B cell (primary cell): Measurements from ENCODE around the gene NOD2. TPM values are rescaled to one million over a fixed set of nuclear protein-coding genes. Genes with fewer than 3 reads are reported as not detected.

Experiments used
- ATAC-seq: fragments of 200-7000 bp; cut with Tn5 transposase; one replicate; pipeline ENCODE4 v1.10.0; 2021; ENCODE audit warnings: low read depth, mild to moderate bottlenecking, moderate number of reproducible peaks, moderate library complexity
- CTCF ChIA-PET: fragments of 350-600 bp; sonication (Branson Sonifier 250); formaldehyde crosslinking; loops from one replicate; lab custom pipeline; 2021; ENCODE audit warnings: antibody characterized with exemption, inconsistent platforms; lab: Charles Lee
- POLR2A ChIA-PET: fragments of 350-600 bp; sonication (Branson Sonifier 250); formaldehyde crosslinking; loops from one replicate; lab custom pipeline; 2021; ENCODE audit warnings: antibody characterized with exemption; lab: Charles Lee
- DNase-seq: peaks from one replicate; pipeline ENCODE4 v3.0.0; 2013
- H2AFZ ChIP-seq: 2 replicates; pipeline ENCODE4 v1.6.1; 2012; ENCODE audit warnings: mild to moderate bottlenecking, low read depth, low read length; ENCODE audit not compliant: insufficient read depth, poor library complexity, severe bottlenecking
- H3K27ac ChIP-seq, 2 donors: 1 replicate in 1 of 2; 2 replicates in 1 of 2; pipeline ENCODE4 v1.5.1; 2012 to 2013; ENCODE audit warnings: low read length in 2 of 2, mild to moderate bottlenecking in 2 of 2, moderate library complexity in 1 of 2
- H3K27me3 ChIP-seq, 4 experiments: fragments of 200-600 bp in 1 of 4; sonication (generic) in 1 of 4; replicated peaks in 1 of 4; 1 replicate in 2 of 4; 2 replicates in 2 of 4; pipeline versions ENCODE4 v1.6.1 to v1.7.0; 2013 to 2016; ENCODE audit warnings: low read length in 3 of 4, mild to moderate bottlenecking in 2 of 4, mixed read lengths in 1 of 4, moderate library complexity in 1 of 4; ENCODE audit not compliant: insufficient read depth in 4 of 4, control insufficient read depth in 3 of 4; ENCODE audit errors: control extremely low read depth in 1 of 4
- H3K36me3 ChIP-seq, 2 experiments: replicated peaks in 1 of 2; 1 replicate in 1 of 2; 2 replicates in 1 of 2; pipeline versions ENCODE4 v1.6.1 to v1.7.1; 2013; ENCODE audit warnings: low read length in 1 of 2; ENCODE audit not compliant: insufficient read depth in 2 of 2, control insufficient read depth in 1 of 2; ENCODE audit errors: control extremely low read depth in 1 of 2, extremely low read depth in 1 of 2
- H3K4me1 ChIP-seq, 2 donors: fragments of 200-600 bp in 1 of 2; sonication (generic) in 1 of 2; 1 replicate in 1 of 2; 2 replicates in 1 of 2; pipeline versions ENCODE4 v1.5.1 to v1.6.1; 2013 to 2017; ENCODE audit warnings: low read length in 2 of 2; ENCODE audit not compliant: control insufficient read depth in 2 of 2, insufficient read depth in 2 of 2
- H3K4me2 ChIP-seq: replicated peaks from 2 replicates; pipeline ENCODE3; 2012; ENCODE audit warnings: mild to moderate bottlenecking, low read depth, low read length; ENCODE audit not compliant: poor library complexity, severe bottlenecking
- H3K4me3 ChIP-seq, 5 experiments: fragments of 200-600 bp in 1 of 5; sonication (generic) in 1 of 5; 1 replicate in 3 of 5; 2 replicates in 2 of 5; pipeline versions ENCODE4 v1.5.1 to v1.7.0; 2011 to 2016; ENCODE audit warnings: low read length in 4 of 5, mild to moderate bottlenecking in 4 of 5, low read depth in 2 of 5, control low read depth in 1 of 5, moderate library complexity in 1 of 5; ENCODE audit not compliant: insufficient read depth in 1 of 5; ENCODE audit errors: control extremely low read depth in 1 of 5, extremely low read depth in 1 of 5
- H3K79me2 ChIP-seq: fragments of 200-600 bp; sonication (generic); one replicate; pipeline ENCODE4 v1.6.0; 2016; ENCODE audit warnings: low read length; ENCODE audit not compliant: control insufficient read depth, insufficient read depth
- H3K9ac ChIP-seq: fragments of 200-600 bp; sonication (generic); 2 replicates; pipeline ENCODE4 v1.6.1; 2017; ENCODE audit warnings: mild to moderate bottlenecking, low read length, moderate library complexity
- H3K9me3 ChIP-seq, 3 donors: one replicate each; pipeline versions ENCODE4 v1.6.1 to v1.7.1; 2013; ENCODE audit warnings: low read length in 2 of 3; ENCODE audit not compliant: control insufficient read depth in 2 of 3, insufficient read depth in 1 of 3; ENCODE audit errors: control extremely low read depth in 1 of 3
- H4K20me1 ChIP-seq: 2 replicates; pipeline ENCODE4 v1.6.0; 2012; ENCODE audit warnings: mild to moderate bottlenecking, low read length; ENCODE audit not compliant: insufficient read depth, control insufficient read depth, poor library complexity, severe bottlenecking
- H3K27ac Mint-ChIP-seq: one replicate; pipeline ENCODE4 v1.8.0; 2021; ENCODE audit warnings: mixed read lengths
- H3K27me3 Mint-ChIP-seq: one replicate; pipeline ENCODE4 v1.8.0; 2021; ENCODE audit warnings: mixed read lengths
- H3K4me1 Mint-ChIP-seq: one replicate; pipeline ENCODE4 v1.8.0; 2021; ENCODE audit warnings: mixed read lengths
- H3K4me3 Mint-ChIP-seq: one replicate; pipeline ENCODE4 v1.8.0; 2021; ENCODE audit warnings: mixed read lengths
- H3K9me3 Mint-ChIP-seq: one replicate; pipeline ENCODE4 v1.8.0; 2022; ENCODE audit warnings: mixed read lengths; ENCODE audit not compliant: insufficient read depth
- EZH2 ChIP-seq: IDR thresholded peaks from 2 replicates; pipeline ENCODE4 v1.6.1; 2012; ENCODE audit warnings: borderline replicate concordance, low read depth, mild to moderate bottlenecking, moderate library complexity, low read length; ENCODE audit not compliant: insufficient read depth, poor library complexity, severe bottlenecking
- WGBS: methylation state at CpG from one replicate; pipeline ENCODE4 v1.1.5; 2013; ENCODE audit warnings: missing lambda C conversion rate; ENCODE audit not compliant: insufficient coverage; 5-methylcytosine and 5-hydroxymethylcytosine counted together
- intact Hi-C: fragments of 100-400 bp; cut with micrococcal nuclease; formaldehyde crosslinking; loops from one replicate; pipeline ENCODE4 v1.10.0; 2022
- polyA plus RNA-seq: library from polyadenylated mRNA; depleted of rRNA; stranded (reverse); fragments of >200 nt; gene quantifications from 2 replicates; pipeline ENCODE4 v1.2.3, GENCODE V29; 2012
- total RNA-seq, 2 donors: library from RNA; stranded (reverse); fragments of 120-200 nt in 1 of 2; gene quantifications; 1 replicate in 1 of 2; 2 replicates in 1 of 2; pipeline versions ENCODE4 v1.2.3 to v1.2.4, GENCODE V29; 2013 to 2022
- TF ChIP-seq, protein P1 (sequence below): fragments of 200-600 bp; IDR thresholded peaks from one replicate; pipeline ENCODE4 v1.8.0; 2022; ENCODE audit warnings: antibody characterized with exemption, mild to moderate bottlenecking

NOD2 gene
- total and polyA plus RNA-seq, 2 donors (not counting 1 experiment from before 2014, with no cell fraction given): 1.2 to 1.8 TPM

DNA sequence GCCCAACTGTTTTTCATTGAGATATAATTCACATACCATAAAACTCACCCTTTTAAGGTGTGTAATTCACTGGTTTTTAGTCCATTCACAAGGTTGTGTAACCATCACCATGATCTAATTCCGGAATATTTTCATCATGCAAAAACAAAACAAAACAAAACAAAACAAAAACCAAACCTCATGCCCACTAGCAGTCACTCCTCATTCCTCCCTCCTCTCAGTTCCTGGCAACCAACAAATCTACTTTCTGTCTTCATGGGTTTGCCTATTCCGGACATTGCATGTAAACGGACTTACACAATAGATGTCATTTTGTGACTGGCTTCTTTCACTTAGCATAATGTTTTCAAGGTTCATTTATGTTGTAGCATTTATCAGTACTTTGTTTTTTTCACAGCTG is 4.5 kb upstream of the NOD2 start:
- no peak overlapping the region for H3K9ac ChIP-seq
- H3K4me3 ChIP-seq: no peak overlapping the region
- ChIA-PET POLR2A (no interaction called here), CTCF (no interaction called here)
- TF ChIP-seq, protein P1, sequence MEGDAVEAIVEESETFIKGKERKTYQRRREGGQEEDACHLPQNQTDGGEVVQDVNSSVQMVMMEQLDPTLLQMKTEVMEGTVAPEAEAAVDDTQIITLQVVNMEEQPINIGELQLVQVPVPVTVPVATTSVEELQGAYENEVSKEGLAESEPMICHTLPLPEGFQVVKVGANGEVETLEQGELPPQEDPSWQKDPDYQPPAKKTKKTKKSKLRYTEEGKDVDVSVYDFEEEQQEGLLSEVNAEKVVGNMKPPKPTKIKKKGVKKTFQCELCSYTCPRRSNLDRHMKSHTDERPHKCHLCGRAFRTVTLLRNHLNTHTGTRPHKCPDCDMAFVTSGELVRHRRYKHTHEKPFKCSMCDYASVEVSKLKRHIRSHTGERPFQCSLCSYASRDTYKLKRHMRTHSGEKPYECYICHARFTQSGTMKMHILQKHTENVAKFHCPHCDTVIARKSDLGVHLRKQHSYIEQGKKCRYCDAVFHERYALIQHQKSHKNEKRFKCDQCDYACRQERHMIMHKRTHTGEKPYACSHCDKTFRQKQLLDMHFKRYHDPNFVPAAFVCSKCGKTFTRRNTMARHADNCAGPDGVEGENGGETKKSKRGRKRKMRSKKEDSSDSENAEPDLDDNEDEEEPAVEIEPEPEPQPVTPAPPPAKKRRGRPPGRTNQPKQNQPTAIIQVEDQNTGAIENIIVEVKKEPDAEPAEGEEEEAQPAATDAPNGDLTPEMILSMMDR: no peak
- TF ChIP-seq EZH2: no peak
- WGBS: 80% methylated on average over 1 of the region's 3 CpGs
- H3K27ac ChIP-seq: no peak overlapping the region
- ATAC-seq (no peak), DNase-seq (no peak)
- Mint-ChIP-seq H3K4me1 (peaks cover 38% of the 10 kb centered on the region), H3K27ac (no peak overlapping the region), H3K9me3 (no peaks in the 10 kb centered on the region), H3K27me3 (no peaks in the 10 kb centered on the region), H3K4me3 (no peak overlapping the region)
- peaks cover 6% of the 10 kb centered on the region for H3K79me2 ChIP-seq
- no peaks in the 10 kb centered on the region for H4K20me1 ChIP-seq
- H2AFZ ChIP-seq: no peak overlapping the region
- H3K4me2 ChIP-seq: no peak overlapping the region
- no peaks in the 10 kb centered on the region for H3K9me3 ChIP-seq
- peaks cover 32 to 38% of the 10 kb centered on the region in 2 donors for H3K4me1 ChIP-seq
- no peaks in the 10 kb centered on the region for H3K36me3 ChIP-seq
- intact Hi-C loops: no loop called here
- no peaks in the 10 kb centered on the region for H3K27me3 ChIP-seq

DNA sequence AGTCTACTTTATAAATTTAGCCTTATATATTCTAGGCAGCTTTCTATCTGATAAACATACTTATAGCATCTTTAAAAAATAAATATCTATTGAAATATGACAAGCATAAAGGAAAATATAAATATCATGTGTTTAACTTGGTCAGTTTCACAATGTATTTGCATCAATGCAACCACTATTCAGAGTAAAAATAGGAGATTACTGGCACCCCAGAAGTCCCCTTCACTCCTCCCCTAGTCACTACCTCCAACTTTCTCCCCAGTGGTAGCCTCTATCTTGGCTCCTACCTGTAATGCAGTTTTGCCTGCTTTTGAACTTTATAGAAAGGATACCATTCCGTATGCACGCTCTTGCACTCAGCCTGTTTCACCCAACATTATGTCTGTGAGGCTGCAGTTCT is 3.2 kb upstream of the NOD2 start:
- Histone ChIP-seq H3K36me3 (no peaks in the 10 kb centered on the region), H3K4me1 (peaks cover 28 to 33% of the 10 kb centered on the region in 2 donors), H2AFZ (no peak overlapping the region), H3K4me2 (no peak overlapping the region), H3K79me2 (peaks cover 6% of the 10 kb centered on the region), H3K27ac (no peak overlapping the region), H3K4me3 (no peak overlapping the region), H3K9me3 (no peaks in the 10 kb centered on the region), H3K27me3 (no peaks in the 10 kb centered on the region), H4K20me1 (no peaks in the 10 kb centered on the region), H3K9ac (no peak overlapping the region)
- ChIA-PET POLR2A (no interaction called here), CTCF (no interaction called here)
- Mint-ChIP-seq H3K4me1 (peaks cover 37% of the 10 kb centered on the region), H3K4me3 (no peak overlapping the region), H3K27me3 (no peaks in the 10 kb centered on the region), H3K27ac (no peak overlapping the region), H3K9me3 (no peaks in the 10 kb centered on the region)
- no peak for TF ChIP-seq EZH2
- TF ChIP-seq, protein P1: no peak
- no peak for ATAC-seq
- intact Hi-C loops: no loop called here
- no peak for DNase-seq
- WGBS: no CpG with 5 or more reads among the region's 2 CpGs
